K562 (cell line): ENCODE data around the gene UVRAG.

Source experiments
- CHD7 ChIP-seq: fragments of 200-600 bp; sonication (generic); IDR thresholded peaks from one replicate; pipeline ENCODE4 v1.6.1; 2012; ENCODE audit warnings: mild to moderate bottlenecking, low read depth, low read length, inconsistent platforms
- CREB3L1 ChIP-seq: fragments of 450-650 bp; IDR thresholded peaks from 2 replicates; pipeline ENCODE4 v1.6.1; 2014; ENCODE audit warnings: low read depth, mild to moderate bottlenecking, moderate library complexity, borderline replicate concordance
- CREM ChIP-seq: IDR thresholded peaks from 2 replicates; pipeline ENCODE4 v1.6.1; 2014; ENCODE audit warnings: antibody characterized with exemption, low read depth
- CSDE1 ChIP-seq, 2 experiments: fragments of 450-650 bp; IDR thresholded peaks; 2 replicates each; pipeline ENCODE4 v1.6.1; 2016; ENCODE audit warnings: mild to moderate bottlenecking in 1 of 2
- CTBP1 ChIP-seq: fragments of 450-650 bp; IDR thresholded peaks from 2 replicates; pipeline ENCODE4 v1.6.1; 2016; ENCODE audit warnings: borderline replicate concordance
- CTCF ChIP-seq, 3 experiments: IDR thresholded peaks in 2 of 3; conservative IDR thresholded peaks in 1 of 3; 2 replicates each; pipeline ENCODE4 v1.5.1; 2011 to 2012; ENCODE audit warnings: low read length in 3 of 3, mild to moderate bottlenecking in 3 of 3, control low read depth in 2 of 3, improper control_type of control experiment in 1 of 3, inconsistent platforms in 1 of 3, low read depth in 1 of 3, mixed read lengths in 1 of 3, moderate library complexity in 1 of 3; ENCODE audit not compliant: insufficient read depth in 2 of 3
- DDX20 ChIP-seq: fragments of 450-650 bp; IDR thresholded peaks from 2 replicates; pipeline ENCODE4 v1.6.1; 2016; ENCODE audit warnings: missing genetic modification characterization, low read depth, mild to moderate bottlenecking, missing compliant biosample characterization, moderate library complexity
- HCFC1 ChIP-seq: IDR thresholded peaks from 2 replicates; pipeline ENCODE4 v1.6.1; 2012; ENCODE audit warnings: low read depth, low read length, improper control_type of control experiment
- KLF16 ChIP-seq: IDR thresholded peaks from 2 replicates; pipeline ENCODE4 v1.6.1; 2016; ENCODE audit warnings: antibody characterized with exemption
- ZNF175 ChIP-seq: fragments of 200-800 bp; sonication (Bioruptor generic); IDR thresholded peaks from 2 replicates; pipeline ENCODE4 v1.6.1; 2016; ENCODE audit warnings: low read depth, mild to moderate bottlenecking, missing genetic modification characterization, missing compliant biosample characterization
- ZNF75A ChIP-seq: fragments of 450-650 bp; formaldehyde crosslinking; IDR thresholded peaks from 2 replicates; pipeline ENCODE4 v1.4.0; 2020; ENCODE audit warnings: mild to moderate bottlenecking
- TF ChIP-seq, protein P1 (sequence below): sonication (generic); formaldehyde crosslinking; IDR thresholded peaks from 2 replicates; pipeline ENCODE4 v1.9.0; 2022; ENCODE audit warnings: mild to moderate bottlenecking, missing genetic modification reagents
- TF ChIP-seq, protein P2 (sequence below): sonication (generic); formaldehyde crosslinking; IDR thresholded peaks from 2 replicates; pipeline ENCODE4 v1.8.0; 2022; ENCODE audit warnings: mild to moderate bottlenecking, missing genetic modification reagents
- TF ChIP-seq, protein P3 (sequence below): sonication (generic); formaldehyde crosslinking; IDR thresholded peaks from 2 replicates; pipeline ENCODE4 v1.8.0; 2022; ENCODE audit warnings: mild to moderate bottlenecking, missing genetic modification reagents

- TF ChIP-seq HCFC1 (no peak), CREB3L1 (no peak), CREM (no peak), ZNF175 (CRISPR knock-in tag) (no peak), DDX20 (tag) (no peak), CTCF (IDR thresholded peaks at IDR 0.05 in 2 of 3, conservative IDR thresholded peaks at IDR 0.05 in 1 of 3; ENCODE audit: insufficient read depth in 2 of 3, low read depth in 1 of 3, low read length in 3 of 3) (no peak), CSDE1 (IDR thresholded peaks at IDR 0.05) (no peak), ZNF75A (CRISPR knock-in tag) (no peak), CTBP1 (no peak), CHD7 (no peak), KLF16 (no peak)
- TF ChIP-seq, protein P1, sequence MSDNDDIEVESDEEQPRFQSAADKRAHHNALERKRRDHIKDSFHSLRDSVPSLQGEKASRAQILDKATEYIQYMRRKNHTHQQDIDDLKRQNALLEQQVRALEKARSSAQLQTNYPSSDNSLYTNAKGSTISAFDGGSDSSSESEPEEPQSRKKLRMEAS (CRISPR knock-in tag): no peak
- TF ChIP-seq, protein P2, sequence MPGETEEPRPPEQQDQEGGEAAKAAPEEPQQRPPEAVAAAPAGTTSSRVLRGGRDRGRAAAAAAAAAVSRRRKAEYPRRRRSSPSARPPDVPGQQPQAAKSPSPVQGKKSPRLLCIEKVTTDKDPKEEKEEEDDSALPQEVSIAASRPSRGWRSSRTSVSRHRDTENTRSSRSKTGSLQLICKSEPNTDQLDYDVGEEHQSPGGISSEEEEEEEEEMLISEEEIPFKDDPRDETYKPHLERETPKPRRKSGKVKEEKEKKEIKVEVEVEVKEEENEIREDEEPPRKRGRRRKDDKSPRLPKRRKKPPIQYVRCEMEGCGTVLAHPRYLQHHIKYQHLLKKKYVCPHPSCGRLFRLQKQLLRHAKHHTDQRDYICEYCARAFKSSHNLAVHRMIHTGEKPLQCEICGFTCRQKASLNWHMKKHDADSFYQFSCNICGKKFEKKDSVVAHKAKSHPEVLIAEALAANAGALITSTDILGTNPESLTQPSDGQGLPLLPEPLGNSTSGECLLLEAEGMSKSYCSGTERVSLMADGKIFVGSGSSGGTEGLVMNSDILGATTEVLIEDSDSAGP (CRISPR knock-in tag): no peak
- TF ChIP-seq, protein P3, sequence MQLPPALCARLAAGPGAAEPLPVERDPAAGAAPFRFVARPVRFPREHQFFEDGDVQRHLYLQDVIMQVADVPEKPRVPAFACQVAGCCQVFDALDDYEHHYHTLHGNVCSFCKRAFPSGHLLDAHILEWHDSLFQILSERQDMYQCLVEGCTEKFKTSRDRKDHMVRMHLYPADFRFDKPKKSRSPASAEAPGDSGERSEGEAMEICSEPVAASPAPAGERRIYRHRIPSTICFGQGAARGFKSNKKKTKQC: no peak
Measured at GRCh38 chr11:76177250-76177686, 362.3 kb downstream of the UVRAG start.
